GM18951 (cell line): ENCODE data around the gene ACADM.
"Not testable (repeated sequence)": the region's sequence is repeated elsewhere in the genome, so short reads cannot be mapped to it uniquely, and the experiment has no call there.

ENCODE experiments used
- POLR2A ChIP-seq: IDR thresholded peaks from 4 replicates; pipeline ENCODE4 v1.6.1; 2011; ENCODE audit warnings: mild to moderate bottlenecking; ENCODE audit not compliant: insufficient read length, insufficient read depth; ENCODE audit errors: extremely low read depth
- in situ Hi-C: fragments of 300-500 bp; cut with MboI; formaldehyde crosslinking; loops from one replicate; pipeline ENCODE4 v1.12.0; 2022; ENCODE audit warnings: low sequenced_read_pairs, mixed read lengths, inconsistent platforms; ENCODE audit not compliant: unreplicated experiment

Gene ACADM

GRCh38 chr1:75724472-75725022 is at the start of gene ACADM:
Gene ACADM (plus strand): TSS chr1:75724709. CDS start chr1:75724788, 79 bp downstream.
- TF ChIP-seq POLR2A: peak; percentile 98
- in situ Hi-C loops: no loop called here

GRCh38 chr1:75677443-75677842 is 47.1 kb upstream of the ACADM start:
- in situ Hi-C loops: no loop called here
- no peak for TF ChIP-seq POLR2A

GRCh38 chr1:75677964-75678363 is 46.5 kb upstream of the ACADM start:
- in situ Hi-C loops: not testable (repeated sequence)

- in situ Hi-C loops: no loop called here
- no peak for TF ChIP-seq POLR2A
Measured at GRCh38 chr1:75690547-75690946, 34.0 kb upstream of the ACADM start.

GRCh38 chr1:75693551-75693950 is 31.0 kb upstream of the ACADM start:
- in situ Hi-C loops: no loop called here
- TF ChIP-seq POLR2A: no peak

- TF ChIP-seq POLR2A: no peak
- in situ Hi-C loops: no loop called here
Measured at GRCh38 chr1:75696000-75696399, 28.5 kb upstream of the ACADM start.

- in situ Hi-C loops: no loop called here
- no peak for TF ChIP-seq POLR2A
Measured at GRCh38 chr1:75707191-75707590, 17.3 kb upstream of the ACADM start.

GRCh38 chr1:75708910-75709309 is 15.6 kb upstream of the ACADM start:
- no peak for TF ChIP-seq POLR2A
- in situ Hi-C loops: no loop called here

- no peak for TF ChIP-seq POLR2A
- in situ Hi-C loops: no loop called here
Measured at GRCh38 chr1:75710832-75711231, 13.7 kb upstream of the ACADM start.

GRCh38 chr1:75711846-75712245 is 12.7 kb upstream of the ACADM start:
- in situ Hi-C loops: no loop called here
- TF ChIP-seq POLR2A: no peak

- no peak for TF ChIP-seq POLR2A
- in situ Hi-C loops: no loop called here
Measured at GRCh38 chr1:75712306-75712705, 12.2 kb upstream of the ACADM start.

GRCh38 chr1:75719810-75720209 is 4.7 kb upstream of the ACADM start:
- in situ Hi-C loops: no loop called here
- no peak for TF ChIP-seq POLR2A

- in situ Hi-C loops: no loop called here
- TF ChIP-seq POLR2A: no peak
Measured at GRCh38 chr1:75720325-75720724, 4.2 kb upstream of the ACADM start.

GRCh38 chr1:75720820-75721219 is 3.7 kb upstream of the ACADM start:
- in situ Hi-C loops: no loop called here

GRCh38 chr1:75722246-75722645 is 2.3 kb upstream of the ACADM start:
- in situ Hi-C loops: not testable (repeated sequence)

More at GRCh38 chr1:75720820-75721219, 3.7 kb upstream of the ACADM start:
- no peak for TF ChIP-seq POLR2A
